ENCODE results near the gene ZNF157.

GRCh38 chrX:47420265-47420664 is 49.9 kb downstream of the ZNF157 start:
- no peak for TF ChIP-seq EZH2 (IDR thresholded peaks at IDR 0.05)
- no peak for TF ChIP-seq CTCF (IDR thresholded peaks at IDR 0.05)

Data from neural progenitor cell (in vitro differentiated cells).